ENCODE results near the gene SUPT4H1.
"Not testable (repeated sequence)": the region's sequence is repeated elsewhere in the genome, so short reads cannot be mapped to it uniquely, and the experiment has no call there.

Gene SUPT4H1

GRCh38 chr17:58362368-58363014 lies 10.5 kb upstream of the SUPT4H1 start:
- no peak for DNase-seq

GRCh38 chr17:58360296-58361063 lies 8.5 kb upstream of the SUPT4H1 start:
- no peak for DNase-seq

- no peak for DNase-seq
These were observed 6.6 kb upstream of the SUPT4H1 start for GRCh38 chr17:58358408-58359172.

- no peak for DNase-seq
These were observed 5.6 kb upstream of the SUPT4H1 start for GRCh38 chr17:58357312-58358297.

GRCh38 chr17:58356231-58356630 lies 4.2 kb upstream of the SUPT4H1 start:
- no peak for DNase-seq

GRCh38 chr17:58354541-58355216 lies 2.7 kb upstream of the SUPT4H1 start:
- DNase-seq = no peak

- DNase-seq = no peak
These were observed 1.4 kb upstream of the SUPT4H1 start for GRCh38 chr17:58353389-58353825.

- DNase-seq = peak in 1 of 2 experiments; percentile 68
These were observed 791 bp upstream of the SUPT4H1 start for GRCh38 chr17:58352596-58353388.

GRCh38 chr17:58351182-58351581 lies 819 bp downstream of the SUPT4H1 start:
- no peak for DNase-seq

- no peak for DNase-seq
These were observed 4.0 kb downstream of the SUPT4H1 start for GRCh38 chr17:58348038-58348437.

- DNase-seq = no peak
These were observed 6.5 kb downstream of the SUPT4H1 start for GRCh38 chr17:58345500-58345899.

GRCh38 chr17:58344791-58345157 lies 7.2 kb downstream of the SUPT4H1 start:
- DNase-seq = no peak

GRCh38 chr17:58344047-58344790 lies 7.8 kb downstream of the SUPT4H1 start:
- DNase-seq = peak; percentile 99

- no peak for DNase-seq
These were observed 8.9 kb downstream of the SUPT4H1 start for GRCh38 chr17:58343131-58343530.

- DNase-seq = no peak
These were observed 10.0 kb downstream of the SUPT4H1 start for GRCh38 chr17:58341861-58342475.

- DNase-seq = not testable (repeated sequence)
These were observed 10.7 kb downstream of the SUPT4H1 start for GRCh38 chr17:58341136-58341860.

GRCh38 chr17:58340405-58340876 lies 11.6 kb downstream of the SUPT4H1 start:
- no peak for DNase-seq

GRCh38 chr17:58339755-58340404 lies 12.1 kb downstream of the SUPT4H1 start:
- DNase-seq = no peak
